Endothelial cell of umbilical vein (primary cell): ENCODE results near the gene AFDN. TPM values are rescaled to one million over a fixed set of nuclear protein-coding genes. Genes with fewer than 3 reads are reported as not detected.

Source experiments
- BruUV-seq: library from RNA; stranded (reverse); fragments of 400-500 nt; replicated peaks from 2 replicates; lab custom pipeline; 2021; lab: Mats Ljungman, UMichigan
- CTCF ChIA-PET: fragments of 300-600, 350-600 bp; sonication (Branson Sonifier 250); formaldehyde crosslinking; loops from one replicate; lab custom pipeline; 2021; ENCODE audit warnings: antibody characterized with exemption, inconsistent platforms; lab: Charles Lee
- POLR2A ChIA-PET: fragments of 300-600, 350-600 bp; sonication (Branson Sonifier 250); formaldehyde crosslinking; loops from one replicate; lab custom pipeline; 2021; ENCODE audit warnings: antibody characterized with exemption, inconsistent platforms; lab: Charles Lee
- DNase-seq: peaks from one replicate; pipeline ENCODE4 v3.0.0-alpha.2; 2011; ENCODE audit warnings: low read depth, low spot score
- FAIRE-seq: peaks from 2 replicates; lab custom pipeline; 2011; peaks lifted over from hg19 to GRCh38; lab: Jason Lieb, UNC
- H2AFZ ChIP-seq: 2 replicates; pipeline ENCODE4 v1.6.0; 2012; ENCODE audit warnings: low read depth, low read length, control low read depth, inconsistent platforms
- H3K27ac ChIP-seq: 2 replicates; pipeline ENCODE4 v1.5.1; 2011; ENCODE audit warnings: low read depth, mild to moderate bottlenecking, control low read depth, low read length, moderate library complexity; ENCODE audit not compliant: insufficient read depth
- H3K27me3 ChIP-seq, 2 experiments: 2 replicates each; pipeline versions ENCODE4 v1.6.0 to v1.6.1; 2011; ENCODE audit warnings: low read length in 2 of 2, mixed read lengths in 1 of 2; ENCODE audit not compliant: control insufficient read depth in 2 of 2, insufficient read depth in 2 of 2
- H3K36me3 ChIP-seq, 2 experiments: 2 replicates in 1 of 2; 3 replicates in 1 of 2; pipeline ENCODE4 v1.5.1; 2011; ENCODE audit warnings: low read length in 2 of 2, mild to moderate bottlenecking in 1 of 2, moderate library complexity in 1 of 2; ENCODE audit not compliant: control insufficient read depth in 2 of 2, insufficient read depth in 2 of 2; ENCODE audit errors: extremely low read depth in 1 of 2
- H3K4me1 ChIP-seq: 3 replicates; pipeline ENCODE4 v1.5.1; 2011; ENCODE audit warnings: mild to moderate bottlenecking, low read length; ENCODE audit not compliant: control insufficient read depth, insufficient read depth; ENCODE audit errors: extremely low read depth
- H3K4me2 ChIP-seq: 2 replicates; pipeline ENCODE4 v1.6.1; 2011; ENCODE audit warnings: low read length, control low read depth, mixed read lengths; ENCODE audit not compliant: insufficient read depth
- H3K4me3 ChIP-seq, 3 experiments: fragments of 200-600 bp in 1 of 3; sonication (generic), shearing (Covaris generic) in 1 of 3; replicated peaks in 1 of 3; 2 replicates each; pipeline ENCODE4 v1.5.1; 2011 to 2016; ENCODE audit warnings: control low read depth in 3 of 3, low read length in 3 of 3, mild to moderate bottlenecking in 2 of 3, inconsistent platforms in 1 of 3, low read depth in 1 of 3, moderate library complexity in 1 of 3; ENCODE audit not compliant: insufficient read depth in 1 of 3
- H3K79me2 ChIP-seq: 2 replicates; pipeline ENCODE4 v1.6.0; 2012; ENCODE audit warnings: low read length, inconsistent platforms; ENCODE audit not compliant: control insufficient read depth, insufficient read depth
- H3K9ac ChIP-seq: replicated peaks from 2 replicates; pipeline ENCODE3; 2011; ENCODE audit warnings: low read length, control low read depth; ENCODE audit not compliant: insufficient read depth; ENCODE audit errors: extremely low read depth
- H3K9me1 ChIP-seq: replicated peaks from 3 replicates; pipeline ENCODE4 v1.6.0; 2011; ENCODE audit warnings: mild to moderate bottlenecking, low read length; ENCODE audit not compliant: control insufficient read depth, insufficient read depth; ENCODE audit errors: extremely low read depth
- H3K9me3 ChIP-seq: replicated peaks from 2 replicates; pipeline ENCODE4 v1.5.1; 2012; ENCODE audit warnings: low read length, inconsistent platforms; ENCODE audit not compliant: control insufficient read depth, insufficient read depth
- H4K20me1 ChIP-seq: replicated peaks from 2 replicates; pipeline ENCODE3; 2011; ENCODE audit warnings: mild to moderate bottlenecking, low read length; ENCODE audit not compliant: control insufficient read depth, insufficient read depth; ENCODE audit errors: extremely low read depth
- CTCF ChIP-seq, 2 donors: IDR thresholded peaks; 1 replicate in 1 of 2; 2 replicates in 1 of 2; pipeline ENCODE4 v1.5.1; 2011; ENCODE audit warnings: low read length in 2 of 2, mild to moderate bottlenecking in 2 of 2, moderate library complexity in 2 of 2, control low read depth in 1 of 2, inconsistent platforms in 1 of 2, low read depth in 1 of 2; ENCODE audit not compliant: insufficient read depth in 1 of 2; ENCODE audit errors: extremely low read depth in 1 of 2
- EZH2 ChIP-seq: IDR thresholded peaks from 2 replicates; pipeline ENCODE4 v1.6.1; 2012; ENCODE audit warnings: borderline replicate concordance, low read depth, mild to moderate bottlenecking, moderate library complexity, low read length, inconsistent platforms; ENCODE audit not compliant: severe bottlenecking
- FOS ChIP-seq: IDR thresholded peaks from 2 replicates; pipeline ENCODE4 v1.6.1; 2011; ENCODE audit warnings: mild to moderate bottlenecking, low read length, moderate library complexity, borderline replicate concordance; ENCODE audit not compliant: insufficient read depth
- GATA2 ChIP-seq: IDR thresholded peaks from 2 replicates; pipeline ENCODE4 v1.7.0; 2011; ENCODE audit warnings: low read depth, mild to moderate bottlenecking, moderate library complexity, mixed read lengths, low read length; ENCODE audit not compliant: insufficient read length, insufficient read depth
- JUN ChIP-seq: IDR thresholded peaks from 2 replicates; pipeline ENCODE4 v1.6.1; 2011; ENCODE audit warnings: borderline replicate concordance, low read depth; ENCODE audit not compliant: insufficient read length, insufficient read depth
- MAX ChIP-seq: IDR thresholded peaks from 2 replicates; pipeline ENCODE4 v1.6.1; 2011; ENCODE audit not compliant: insufficient read depth, insufficient read length
- MYC ChIP-seq: IDR thresholded peaks from one replicate; pipeline ENCODE4 v1.6.1; 2011; ENCODE audit warnings: mild to moderate bottlenecking, low read depth, low read length
- POLR2A ChIP-seq: IDR thresholded peaks from 2 replicates; pipeline ENCODE4 v1.6.1; 2012; ENCODE audit warnings: low read depth, mild to moderate bottlenecking, control low read depth, low read length
- POLR2AphosphoS5 ChIP-seq: IDR thresholded peaks from 2 replicates; pipeline ENCODE4 v1.6.1; 2012; ENCODE audit warnings: low read depth, mild to moderate bottlenecking, control low read depth, low read length, moderate library complexity; ENCODE audit not compliant: insufficient read depth
- dilution Hi-C: fragments of 300-500 bp; cut with MboI; formaldehyde crosslinking; loops from one replicate; pipeline ENCODE4 v1.15.0; 2019; ENCODE audit warnings: low sequenced_read_pairs; ENCODE audit not compliant: extremely low pct_ligation_motif_present
- intact Hi-C: fragments of 100-400 bp; cut with micrococcal nuclease; formaldehyde crosslinking; loops from one replicate; pipeline ENCODE4 v1.10.0; 2022
- polyA plus RNA-seq, 4 experiments: library from polyadenylated mRNA; depleted of rRNA in 3 of 4; stranded (reverse) in 3 of 4; unstranded in 1 of 4; fragments of >200 nt; gene quantifications; 2 replicates each; pipeline versions ENCODE4 v1.2.1 to v1.2.3, GENCODE V29; 2011 to 2012; ENCODE audit warnings: missing spikeins in 1 of 4
- total RNA-seq: library from RNA; stranded (reverse); gene quantifications from 2 replicates; pipeline ENCODE4 v1.2.3, GENCODE V29; 2021

Gene AFDN
- total and polyA plus RNA-seq, 2 donors (not counting 3 experiments of a cell fraction or from before 2014, with no cell fraction given): 31.0 to 134 TPM

GRCh38 chr6:167847936-167848335 is 21.2 kb downstream of the AFDN start:
- intact Hi-C loops: no loop called here

More at GRCh38 chr6:167847936-167848335, 21.2 kb downstream of the AFDN start:
- no peak for FAIRE-seq
- no peaks in the 10 kb centered on the region for H3K9me1 ChIP-seq
- H3K9ac ChIP-seq: no peak overlapping the region
- H3K4me1 ChIP-seq: peaks cover 19% of the 10 kb centered on the region
- H3K36me3 ChIP-seq: no peaks in the 10 kb centered on the region
- no peaks in the 10 kb centered on the region for H3K27me3 ChIP-seq
- H4K20me1 ChIP-seq: no peaks in the 10 kb centered on the region
- no peak overlapping the region for H3K4me3 ChIP-seq
- no peak overlapping the region for H2AFZ ChIP-seq
- dilution Hi-C loops: no loop called here
- H3K27ac ChIP-seq: no peak overlapping the region
- no TSS peak for BruUV-seq
- POLR2A ChIA-PET: no interaction called here
- no peak overlapping the region for H3K4me2 ChIP-seq
- CTCF ChIA-PET: interaction anchor here (2.7 kb wide), 1 partner anchor 21 kb away, joined by 6 read pairs; the partner anchor contains the start of gene AFDN
- TF ChIP-seq FOS (no peak), GATA2 (no peak), MAX (no peak), MYC (no peak), POLR2AphosphoS5 (no peak), CTCF (IDR thresholded peaks at IDR 0.05; ENCODE audit: extremely low read depth in 1 of 2, insufficient read depth in 1 of 2, low read depth in 1 of 2, low read length in 2 of 2) (no peak), JUN (no peak), EZH2 (no peak), POLR2A (no peak)
- no peak for DNase-seq
- no peaks in the 10 kb centered on the region for H3K9me3 ChIP-seq
- peaks cover 65% of the 10 kb centered on the region for H3K79me2 ChIP-seq
